Neural progenitor cell (in vitro differentiated cells): ENCODE measurements around the gene SDE2.

Source experiments
- EZH2 ChIP-seq: fragments of 200-600 bp; sonication (generic); IDR thresholded peaks from 2 replicates; pipeline ENCODE4 v1.6.1; 2017; ENCODE audit warnings: antibody characterized with exemption, mild to moderate bottlenecking, moderate library complexity
- EZH2phosphoT487 ChIP-seq: fragments of 200-600 bp; sonication (generic); IDR thresholded peaks from 2 replicates; pipeline ENCODE4 v1.6.1; 2017; ENCODE audit warnings: antibody characterized with exemption
- TF ChIP-seq, protein P1 (sequence below): fragments of 200-600 bp; sonication (generic); IDR thresholded peaks from 2 replicates; pipeline ENCODE4 v1.5.1; 2017; ENCODE audit warnings: antibody characterized with exemption, mild to moderate bottlenecking

DNA sequence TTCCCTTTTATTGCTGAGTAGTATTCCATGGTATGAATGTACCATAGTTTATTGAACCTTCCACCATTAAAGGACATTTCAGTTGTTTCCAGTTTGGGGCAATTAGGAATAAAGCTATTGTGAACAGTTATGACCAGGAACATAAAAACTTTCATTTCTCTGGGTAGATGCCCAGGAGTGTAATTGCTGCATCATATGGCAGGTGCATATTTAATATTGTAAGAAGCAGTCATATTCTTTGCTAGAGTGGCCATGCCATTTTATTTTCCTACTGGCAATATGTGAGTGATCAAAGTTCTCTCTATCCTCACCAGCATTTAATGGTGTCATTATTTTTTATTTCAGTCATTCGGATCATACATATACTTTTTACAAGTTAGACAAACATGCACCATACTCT, 39.5 kb upstream of the SDE2 start:
- TF ChIP-seq, protein P1, sequence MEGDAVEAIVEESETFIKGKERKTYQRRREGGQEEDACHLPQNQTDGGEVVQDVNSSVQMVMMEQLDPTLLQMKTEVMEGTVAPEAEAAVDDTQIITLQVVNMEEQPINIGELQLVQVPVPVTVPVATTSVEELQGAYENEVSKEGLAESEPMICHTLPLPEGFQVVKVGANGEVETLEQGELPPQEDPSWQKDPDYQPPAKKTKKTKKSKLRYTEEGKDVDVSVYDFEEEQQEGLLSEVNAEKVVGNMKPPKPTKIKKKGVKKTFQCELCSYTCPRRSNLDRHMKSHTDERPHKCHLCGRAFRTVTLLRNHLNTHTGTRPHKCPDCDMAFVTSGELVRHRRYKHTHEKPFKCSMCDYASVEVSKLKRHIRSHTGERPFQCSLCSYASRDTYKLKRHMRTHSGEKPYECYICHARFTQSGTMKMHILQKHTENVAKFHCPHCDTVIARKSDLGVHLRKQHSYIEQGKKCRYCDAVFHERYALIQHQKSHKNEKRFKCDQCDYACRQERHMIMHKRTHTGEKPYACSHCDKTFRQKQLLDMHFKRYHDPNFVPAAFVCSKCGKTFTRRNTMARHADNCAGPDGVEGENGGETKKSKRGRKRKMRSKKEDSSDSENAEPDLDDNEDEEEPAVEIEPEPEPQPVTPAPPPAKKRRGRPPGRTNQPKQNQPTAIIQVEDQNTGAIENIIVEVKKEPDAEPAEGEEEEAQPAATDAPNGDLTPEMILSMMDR: no peak
- TF ChIP-seq EZH2 (no peak), EZH2phosphoT487 (no peak)
